Esophagus muscularis mucosa (tissue), 3 donors: ENCODE results near the gene PTPRK.

Experiments
- CTCF ChIP-seq, 3 experiments: fragments of 200-600 bp in 2 of 3; fragments of 450-650 bp in 1 of 3; sonication (generic) in 2 of 3; IDR thresholded peaks; one replicate each; pipeline ENCODE4 v1.5.1; 2017 to 2019; ENCODE audit warnings: antibody characterized with exemption in 3 of 3, mild to moderate bottlenecking in 2 of 3, moderate library complexity in 1 of 3
- POLR2A ChIP-seq: fragments of 450-650 bp; IDR thresholded peaks from one replicate; pipeline ENCODE4 v1.6.1; 2017; ENCODE audit warnings: antibody characterized with exemption, moderate library complexity, mild to moderate bottlenecking, low read depth

- TF ChIP-seq POLR2A (no peak), CTCF (IDR thresholded peaks at IDR 0.05) (no peak)
These were observed 10.7 kb downstream of the PTPRK start for GRCh38 chr6:128509709-128510108.
